A549 (cell line): Measurements from ENCODE around the gene PLEKHM2.

Source experiments
- E2F6 ChIP-seq: IDR thresholded peaks from 2 replicates; pipeline ENCODE4 v1.6.1; 2012; ENCODE audit warnings: low read depth, borderline replicate concordance
- EP300 ChIP-seq, 2 experiments: fragments of >200 bp; sonication (Bioruptor Twin); formaldehyde crosslinking; IDR thresholded peaks; 2 replicates in 1 of 2; 3 replicates in 1 of 2; pipeline ENCODE4 v1.6.1; 2016 to 2017
- MAZ ChIP-seq: fragments of 150-350 bp; IDR thresholded peaks from 2 replicates; pipeline ENCODE4 v1.6.1; 2014; ENCODE audit warnings: antibody characterized with exemption, low read depth, low read length, borderline replicate concordance
- RAD21 ChIP-seq, 2 experiments: fragments of >200 bp in 1 of 2; sonication (Bioruptor Twin) in 1 of 2; formaldehyde crosslinking in 1 of 2; IDR thresholded peaks in 1 of 2; conservative IDR thresholded peaks in 1 of 2; 2 replicates in 1 of 2; 3 replicates in 1 of 2; pipeline ENCODE4 v1.6.1; 2012 to 2018; ENCODE audit warnings: inconsistent platforms in 1 of 2
- RFX5 ChIP-seq: fragments of 450-650 bp; IDR thresholded peaks from 2 replicates; pipeline ENCODE4 v1.7.1; 2014; ENCODE audit warnings: antibody characterized with exemption, mild to moderate bottlenecking, moderate library complexity
- ZC3H11A ChIP-seq: fragments of 450-650 bp; IDR thresholded peaks from 2 replicates; pipeline ENCODE4 v1.6.1; 2014; ENCODE audit warnings: antibody characterized with exemption, mild to moderate bottlenecking
- TF ChIP-seq, protein P1 (sequence below): fragments of >200 bp; sonication (Bioruptor Twin); formaldehyde crosslinking; IDR thresholded peaks from 3 replicates; pipeline ENCODE4 v1.5.1; 2016

DNA sequence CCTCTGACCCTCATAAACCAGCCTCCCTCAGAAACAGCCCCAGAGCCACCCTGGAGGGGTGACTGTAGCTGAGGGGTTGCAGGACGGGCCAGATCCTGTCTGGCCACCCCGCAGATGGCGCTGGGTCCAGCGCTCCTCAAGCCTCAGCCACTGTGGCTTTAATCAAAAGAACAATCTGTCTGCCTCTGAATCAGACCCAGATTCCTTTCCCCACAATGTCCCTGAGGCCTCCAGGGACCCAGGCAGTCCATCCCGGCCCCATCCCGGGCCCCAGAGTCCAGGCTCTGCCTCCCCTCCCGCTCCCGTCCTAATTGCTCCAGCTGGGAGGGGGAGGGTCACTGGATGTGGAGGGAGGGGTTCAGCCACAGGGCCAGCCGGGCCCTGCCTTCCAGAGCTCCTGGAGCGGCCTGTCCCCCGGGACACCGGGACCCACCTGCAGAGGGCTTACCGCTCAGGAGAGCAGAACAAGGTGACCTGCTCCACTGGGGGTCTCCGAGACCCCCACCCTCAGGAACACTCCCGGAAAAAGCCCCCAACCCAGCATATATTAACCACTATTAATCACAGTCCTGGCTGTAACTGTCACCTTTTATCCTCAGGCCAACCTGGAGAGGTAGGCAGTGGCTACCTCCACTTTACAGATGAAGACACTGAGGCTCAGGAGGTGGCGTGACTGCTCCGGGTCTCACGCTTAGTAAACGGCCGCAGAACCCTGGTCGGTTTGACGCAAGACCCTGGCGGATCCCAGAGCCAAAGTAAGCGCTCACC is 73.6 kb downstream of the PLEKHM2 start:
- TF ChIP-seq, protein P1, sequence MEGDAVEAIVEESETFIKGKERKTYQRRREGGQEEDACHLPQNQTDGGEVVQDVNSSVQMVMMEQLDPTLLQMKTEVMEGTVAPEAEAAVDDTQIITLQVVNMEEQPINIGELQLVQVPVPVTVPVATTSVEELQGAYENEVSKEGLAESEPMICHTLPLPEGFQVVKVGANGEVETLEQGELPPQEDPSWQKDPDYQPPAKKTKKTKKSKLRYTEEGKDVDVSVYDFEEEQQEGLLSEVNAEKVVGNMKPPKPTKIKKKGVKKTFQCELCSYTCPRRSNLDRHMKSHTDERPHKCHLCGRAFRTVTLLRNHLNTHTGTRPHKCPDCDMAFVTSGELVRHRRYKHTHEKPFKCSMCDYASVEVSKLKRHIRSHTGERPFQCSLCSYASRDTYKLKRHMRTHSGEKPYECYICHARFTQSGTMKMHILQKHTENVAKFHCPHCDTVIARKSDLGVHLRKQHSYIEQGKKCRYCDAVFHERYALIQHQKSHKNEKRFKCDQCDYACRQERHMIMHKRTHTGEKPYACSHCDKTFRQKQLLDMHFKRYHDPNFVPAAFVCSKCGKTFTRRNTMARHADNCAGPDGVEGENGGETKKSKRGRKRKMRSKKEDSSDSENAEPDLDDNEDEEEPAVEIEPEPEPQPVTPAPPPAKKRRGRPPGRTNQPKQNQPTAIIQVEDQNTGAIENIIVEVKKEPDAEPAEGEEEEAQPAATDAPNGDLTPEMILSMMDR: no peak
- TF ChIP-seq RFX5 (no peak), RAD21 (conservative IDR thresholded peaks at IDR 0.05 in 1 of 2, IDR thresholded peaks at IDR 0.05 in 1 of 2) (no peak), MAZ (no peak), EP300 (IDR thresholded peaks at IDR 0.05) (no peak), ZC3H11A (no peak), E2F6 (no peak)
